ENCODE results near the gene UNC13A. TPM values are rescaled to one million over a fixed set of nuclear protein-coding genes. Genes with fewer than 3 reads are reported as not detected.

Gene UNC13A
- total and polyA plus RNA-seq, 2 of the 13 experiments (the other 11 are each of a cell fraction or from before 2014, with no cell fraction given), result 0.11 to 0.45 TPM

GRCh38 chr19:17605761-17606589, 82.2 kb downstream of the UNC13A start (continued):
- peak; percentile 96; the same call in 1 of the 2 replicates for TF ChIP-seq ZNF580 (CRISPR knock-in tag; IDR thresholded peaks at IDR 0.05; ENCODE audit: borderline replicate concordance, low read depth)
- peak; percentile 80; the same call in 1 of the 2 replicates for TF ChIP-seq ZBTB46 (CRISPR knock-in tag; IDR thresholded peaks at IDR 0.05; ENCODE audit: borderline replicate concordance)
- peak; percentile 72 for TF ChIP-seq CSRNP2 (CRISPR knock-in tag; conservative IDR thresholded peaks at IDR 0.05; ENCODE audit: low read depth)
- peak; percentile 97 for TF ChIP-seq ZNF564 (CRISPR knock-in tag; IDR thresholded peaks at IDR 0.05)
- no peak for TF ChIP-seq ZNF260 (CRISPR knock-in tag; IDR thresholded peaks at IDR 0.05; ENCODE audit: borderline replicate concordance, low read depth)
- peak; percentile 75 for TF ChIP-seq ZBED4 (CRISPR knock-in tag; IDR thresholded peaks at IDR 0.05; ENCODE audit: borderline replicate concordance)
- no peak for TF ChIP-seq ZBTB7B (CRISPR knock-in tag; IDR thresholded peaks at IDR 0.05)
- TF ChIP-seq IRX3 (CRISPR knock-in tag; IDR thresholded peaks at IDR 0.05; ENCODE audit: borderline replicate concordance, low read depth), result peak; percentile 99; the same call in 1 of the 2 replicates
- TF ChIP-seq PRDM4 (CRISPR knock-in tag; IDR thresholded peaks at IDR 0.05; ENCODE audit: borderline replicate concordance), result peak; percentile 87; the same call in 1 of the 2 replicates
- peak; percentile 98 for TF ChIP-seq ZNF276 (CRISPR knock-in tag; IDR thresholded peaks at IDR 0.05; ENCODE audit: low read depth)
- TF ChIP-seq ZNF34 (CRISPR knock-in tag; IDR thresholded peaks at IDR 0.05; ENCODE audit: borderline replicate concordance), result peak; percentile 97
- no peak for TF ChIP-seq NCOR1 (IDR thresholded peaks at IDR 0.05; ENCODE audit: borderline replicate concordance, low read length)
- peak; percentile 71; the same call in 1 of the 2 replicates for TF ChIP-seq ZNF703 (CRISPR knock-in tag; IDR thresholded peaks at IDR 0.05; ENCODE audit: borderline replicate concordance)

Measured in HepG2 (cell line).